ENCODE results near the gene ADARB1. TPM values are rescaled to one million over a fixed set of nuclear protein-coding genes. Genes with fewer than 3 reads are reported as not detected.

ADARB1 gene
- total and polyA plus RNA-seq, 2 of the 4 experiments (the other 2 are of a cell fraction) = 39.8 to 47.3 TPM

DNA sequence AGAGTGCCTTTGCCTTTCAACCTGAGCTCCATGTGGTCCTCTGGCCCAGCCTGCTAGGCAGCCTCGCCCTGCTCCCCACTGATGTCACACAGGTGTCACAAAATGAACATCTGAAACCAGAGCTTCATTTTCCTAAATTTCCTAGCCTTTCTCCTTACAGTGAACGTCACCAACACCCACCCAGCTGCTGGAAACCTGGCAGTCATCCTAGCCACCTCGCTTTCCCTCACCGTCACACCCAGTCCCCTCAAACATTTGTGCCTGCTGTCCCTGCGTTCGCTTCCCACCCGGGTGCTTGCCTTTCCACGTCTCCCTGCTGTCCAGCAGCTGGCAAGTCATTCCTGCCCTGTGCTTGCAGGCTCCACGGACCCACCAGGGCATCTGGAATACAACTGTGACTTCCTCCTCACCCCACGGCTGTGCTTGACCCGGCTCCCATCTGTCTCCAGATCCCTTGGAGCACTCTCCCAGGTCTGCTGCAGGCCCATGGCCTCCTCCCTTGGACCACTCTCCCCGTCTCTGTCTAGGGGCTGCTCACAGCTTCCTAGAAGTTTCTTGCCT lies 23.5 kb downstream of the ADARB1 start:
- H4K5ac ChIP-seq (ENCODE audit: low read depth, low read length) = no peak overlapping the region
- H3K4me3 ChIP-seq (ENCODE audit: insufficient read depth, low read depth, low read length) = no peak overlapping the region
- no peaks in the 10 kb centered on the region for H3K9me3 ChIP-seq (ENCODE audit: control insufficient read depth, insufficient read depth, low read length)
- TF ChIP-seq MXI1 (IDR thresholded peaks at IDR 0.05; ENCODE audit: borderline replicate concordance, low read depth, low read length) (no peak), CHD1 (IDR thresholded peaks at IDR 0.05; ENCODE audit: low read depth, low read length) (no peak), FOS (IDR thresholded peaks at IDR 0.05; ENCODE audit: low read depth, low read length) (no peak), POLR2A (IDR thresholded peaks at IDR 0.05; ENCODE audit: low read depth, low read length) (0 out of 2 replicates have a peak, but pooled peaks have one; percentile 8), BHLHE40 (IDR thresholded peaks at IDR 0.05; ENCODE audit: low read depth, low read length) (no peak), SMC3 (IDR thresholded peaks at IDR 0.05; ENCODE audit: low read depth, low read length) (no peak)
- TF ChIP-seq, protein P1, sequence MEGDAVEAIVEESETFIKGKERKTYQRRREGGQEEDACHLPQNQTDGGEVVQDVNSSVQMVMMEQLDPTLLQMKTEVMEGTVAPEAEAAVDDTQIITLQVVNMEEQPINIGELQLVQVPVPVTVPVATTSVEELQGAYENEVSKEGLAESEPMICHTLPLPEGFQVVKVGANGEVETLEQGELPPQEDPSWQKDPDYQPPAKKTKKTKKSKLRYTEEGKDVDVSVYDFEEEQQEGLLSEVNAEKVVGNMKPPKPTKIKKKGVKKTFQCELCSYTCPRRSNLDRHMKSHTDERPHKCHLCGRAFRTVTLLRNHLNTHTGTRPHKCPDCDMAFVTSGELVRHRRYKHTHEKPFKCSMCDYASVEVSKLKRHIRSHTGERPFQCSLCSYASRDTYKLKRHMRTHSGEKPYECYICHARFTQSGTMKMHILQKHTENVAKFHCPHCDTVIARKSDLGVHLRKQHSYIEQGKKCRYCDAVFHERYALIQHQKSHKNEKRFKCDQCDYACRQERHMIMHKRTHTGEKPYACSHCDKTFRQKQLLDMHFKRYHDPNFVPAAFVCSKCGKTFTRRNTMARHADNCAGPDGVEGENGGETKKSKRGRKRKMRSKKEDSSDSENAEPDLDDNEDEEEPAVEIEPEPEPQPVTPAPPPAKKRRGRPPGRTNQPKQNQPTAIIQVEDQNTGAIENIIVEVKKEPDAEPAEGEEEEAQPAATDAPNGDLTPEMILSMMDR (conservative IDR thresholded peaks at IDR 0.05; ENCODE audit: low read depth, low read length) = no peak
- H4K91ac ChIP-seq (ENCODE audit: insufficient read depth, low read depth, low read length) = no peak overlapping the region
- peaks cover 31% of the 10 kb centered on the region for H3K36me3 ChIP-seq (ENCODE audit: control insufficient read depth, insufficient read depth, low read length)
- no peak overlapping the region for H2BK5ac ChIP-seq (ENCODE audit: low read depth, low read length, poor library complexity, severe bottlenecking)
- H2AK5ac ChIP-seq (ENCODE audit: low read depth, low read length) = no peak overlapping the region
- no peak overlapping the region for H3K23ac ChIP-seq (ENCODE audit: low read depth, low read length)
- H2BK120ac ChIP-seq (ENCODE audit: low read depth, low read length) = no peak overlapping the region
- peaks cover 15% of the 10 kb centered on the region for H3K4me1 ChIP-seq (ENCODE audit: control insufficient read depth, insufficient read depth, low read length)
- H3K9ac ChIP-seq (ENCODE audit: low read depth, low read length) = no peak overlapping the region
- H3K56ac ChIP-seq (ENCODE audit: extremely low read depth, insufficient read depth, low read length) = no peak overlapping the region
- dilution Hi-C loops (cut with HindIII; ENCODE audit: low sequenced_read_pairs, unreplicated experiment) (no loop called here), in situ Hi-C loops (cut with MboI; ENCODE audit: low sequenced_read_pairs) (no loop called here), intact Hi-C loops (cut with micrococcal nuclease) (no loop called here)
- ATAC-seq (ENCODE audit: low read depth) = no peak
- no peak overlapping the region for H2AFZ ChIP-seq (replicated peaks; ENCODE audit: low read length, poor library complexity)
- no peak overlapping the region for H3K4ac ChIP-seq (ENCODE audit: low read depth, low read length)
- peaks cover 9 to 94% of the 10 kb centered on the region in 2 experiments; a peak in 3 of 4 replicates for H3K79me1 ChIP-seq (ENCODE audit: low read depth in 1 of 2, low read length in 2 of 2)
- H3K14ac ChIP-seq (replicated peaks; ENCODE audit: low read depth, low read length) = no peak overlapping the region
- H3K27me3 ChIP-seq (ENCODE audit: control insufficient read depth, insufficient read depth, low read length) = no peaks in the 10 kb centered on the region
- H4K8ac ChIP-seq (ENCODE audit: low read depth in 2 of 2, low read length in 2 of 2) = no peak overlapping the region
- BruUV-seq (replicated peaks) = no TSS peak
- no peak overlapping the region for H2BK15ac ChIP-seq (ENCODE audit: low read depth, low read length)
- WGBS, 2 experiments (ENCODE audit: extremely low coverage in 2 of 2, insufficient read length in 1 of 2) = 80% methylated on average over 7 of the region's 12 CpGs; no CpG with 5 or more reads in 1 of the 2 experiments
- no peak overlapping the region for H2BK20ac ChIP-seq (ENCODE audit: low read depth, low read length)
- no peak overlapping the region for H2AK9ac ChIP-seq (replicated peaks; ENCODE audit: low read depth, low read length, poor library complexity)
- H3K27ac ChIP-seq (ENCODE audit: insufficient read depth, low read length) = no peak overlapping the region
- POLR2A ChIA-PET (ENCODE audit: unreplicated experiment) = no interaction called here
- H3K4me2 ChIP-seq (ENCODE audit: low read depth, low read length) = no peak overlapping the region
- DNase-seq = no peak
- peaks cover 36% of the 10 kb centered on the region for H3K9me1 ChIP-seq (ENCODE audit: insufficient read depth, low read length)
- CTCF ChIA-PET = no interaction called here
- H3K18ac ChIP-seq (ENCODE audit: low read depth, low read length) = no peak overlapping the region
- peaks cover 100% of the 10 kb centered on the region for H4K20me1 ChIP-seq (ENCODE audit: insufficient read depth, low read length)

Measured in IMR-90 (cell line).